ENCODE results near the gene RNF217.
"Not testable (repeated sequence)": the region's sequence is repeated elsewhere in the genome, so short reads cannot be mapped to it uniquely, and the experiment has no call there.

Gene RNF217

DNA sequence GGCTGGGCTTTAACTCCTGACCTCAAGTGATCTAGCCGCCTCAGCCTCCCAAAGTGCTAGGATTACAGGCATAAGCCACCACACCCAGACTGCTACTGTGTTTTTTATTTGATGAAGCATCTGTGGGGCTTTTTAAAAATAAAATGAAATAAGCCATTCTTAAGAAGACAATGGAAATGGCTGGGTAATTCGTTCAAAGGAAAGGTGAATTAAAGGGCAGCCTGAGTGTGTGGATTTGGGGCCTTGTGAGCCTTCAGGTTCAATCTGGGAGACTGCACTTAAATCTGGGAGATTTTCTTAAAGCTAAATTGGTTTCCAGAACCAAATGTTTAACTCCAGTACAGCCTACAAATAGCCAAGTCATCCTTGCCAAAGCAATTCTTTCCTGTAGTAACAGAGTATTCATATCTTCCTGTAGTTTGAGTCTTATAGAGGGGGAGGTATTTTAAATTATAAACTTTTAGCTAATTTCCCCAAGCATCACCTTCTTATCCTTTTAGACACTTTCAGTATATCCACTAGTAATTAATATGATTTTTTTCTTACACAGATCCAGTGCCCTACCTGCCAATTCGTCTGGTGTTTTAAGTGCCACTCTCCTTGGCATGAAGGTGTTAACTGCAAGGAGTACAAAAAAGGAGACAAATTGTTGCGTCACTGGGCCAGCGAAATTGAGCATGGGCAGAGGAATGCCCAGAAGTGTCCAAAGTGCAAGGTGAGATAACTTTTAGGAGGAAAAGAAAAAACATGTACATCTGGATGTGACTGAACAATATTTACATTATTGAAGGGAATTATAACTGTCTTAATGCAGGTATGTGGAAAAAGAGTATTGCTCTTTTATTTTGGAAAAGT, 95.4 kb downstream of the RNF217 start:
- no peak for DNase-seq (ENCODE audit: low read depth)

DNA sequence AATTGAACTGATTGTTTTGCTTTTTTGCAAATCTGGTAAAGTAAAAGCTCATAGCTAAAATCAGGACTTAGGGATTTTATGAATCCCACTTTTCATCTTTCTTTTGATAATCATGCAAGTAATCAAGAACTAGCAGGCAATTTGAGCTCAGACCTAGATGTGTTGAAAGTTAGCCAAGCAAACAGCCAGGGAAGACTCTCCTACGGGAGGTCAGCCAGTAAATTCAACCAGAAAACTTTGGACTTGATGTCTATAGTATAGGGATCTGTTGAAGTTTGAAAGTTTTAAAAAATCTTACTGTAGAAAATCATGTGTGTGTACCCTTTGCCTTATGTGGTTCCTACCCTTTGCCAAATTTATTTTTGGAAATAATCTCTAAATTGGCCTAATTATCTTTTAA, 96.3 kb downstream of the RNF217 start:
- DNase-seq (ENCODE audit: low read depth) = no peak

DNA sequence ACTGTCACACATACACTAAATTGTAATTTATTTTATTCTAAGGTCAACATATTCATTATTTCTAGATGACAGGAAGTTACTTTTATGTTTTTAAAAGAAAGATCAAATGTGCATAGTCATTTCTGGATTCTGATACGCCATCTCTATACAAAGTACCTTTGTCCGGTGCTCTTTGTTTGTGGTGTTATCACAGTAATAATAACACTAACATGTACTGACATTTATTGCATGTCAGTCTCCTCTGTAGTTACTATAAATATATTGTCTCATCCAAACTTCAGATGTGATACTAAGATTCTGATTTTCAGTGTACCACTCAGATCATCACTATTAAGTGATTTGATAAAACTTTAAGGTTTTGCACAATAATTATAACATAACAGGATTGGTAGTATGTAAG, 101.1 kb downstream of the RNF217 start:
- DNase-seq (ENCODE audit: low read depth) = no peak

- DNase-seq (ENCODE audit: low read depth) = no peak
These were observed 103.9 kb downstream of the RNF217 start for GRCh38 chr6:125066140-125066539.

GRCh38 chr6:125066964-125067363, 104.7 kb downstream of the RNF217 start:
- no peak for DNase-seq (ENCODE audit: low read depth)

GRCh38 chr6:125067552-125067951, 105.3 kb downstream of the RNF217 start:
- DNase-seq (ENCODE audit: low read depth) = no peak

DNA sequence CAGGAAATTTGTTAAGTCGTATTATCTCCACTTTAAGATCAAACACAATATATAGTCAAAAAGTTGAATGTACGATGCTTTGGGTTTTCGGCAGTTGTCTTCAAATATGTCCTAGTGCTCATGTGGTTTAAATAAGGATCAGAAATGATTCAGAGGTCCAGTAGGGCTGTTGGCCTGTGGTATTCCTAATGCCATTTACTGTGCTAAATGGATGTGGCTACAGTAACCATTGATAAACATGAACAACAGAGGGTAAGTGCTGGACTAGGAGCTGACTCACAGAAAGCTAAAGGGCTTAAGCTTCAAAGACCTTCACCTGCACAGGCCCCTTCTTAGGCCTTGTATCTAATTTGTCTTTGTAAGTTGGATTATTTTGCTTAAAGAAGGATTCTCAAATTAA, 110.8 kb downstream of the RNF217 start:
- no peak for DNase-seq (ENCODE audit: low read depth)

DNA sequence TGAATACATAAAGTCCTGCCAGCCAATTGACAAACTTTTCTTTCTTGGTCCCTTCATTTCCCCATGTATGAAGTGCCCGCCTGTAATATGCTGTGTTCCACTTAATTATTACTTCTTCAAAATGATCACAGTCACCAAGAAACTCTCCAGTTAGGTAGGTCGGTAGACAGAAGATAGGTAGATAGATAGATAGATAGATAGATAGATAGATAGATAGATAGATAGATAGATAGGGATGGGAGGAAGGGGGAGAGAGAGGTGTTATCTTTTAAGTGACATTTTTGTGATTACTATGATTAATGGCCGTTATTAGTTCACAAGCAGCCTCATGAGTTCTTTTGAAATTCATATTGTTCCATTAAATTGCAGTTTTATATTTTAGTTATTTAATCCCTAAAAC, 111.9 kb downstream of the RNF217 start:
- no peak for DNase-seq (ENCODE audit: low read depth)

GRCh38 chr6:125075073-125075472, 112.8 kb downstream of the RNF217 start:
- not testable (repeated sequence) for DNase-seq (ENCODE audit: low read depth)

GRCh38 chr6:125075741-125076481, 113.7 kb downstream of the RNF217 start:
- no peak for DNase-seq (ENCODE audit: low read depth)

DNA sequence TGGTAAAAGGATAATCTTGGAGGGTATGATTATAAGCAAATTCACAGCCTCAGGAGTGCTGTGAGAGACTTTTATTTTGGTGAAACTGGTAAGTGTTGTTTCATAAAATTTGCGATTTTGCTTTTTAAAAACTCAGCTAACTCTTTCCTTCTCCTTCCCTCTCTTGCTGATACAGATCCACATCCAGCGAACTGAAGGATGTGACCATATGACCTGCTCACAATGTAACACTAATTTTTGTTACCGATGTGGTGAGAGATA, 114.2 kb downstream of the RNF217 start:
- DNase-seq (ENCODE audit: low read depth) = no peak

DNA sequence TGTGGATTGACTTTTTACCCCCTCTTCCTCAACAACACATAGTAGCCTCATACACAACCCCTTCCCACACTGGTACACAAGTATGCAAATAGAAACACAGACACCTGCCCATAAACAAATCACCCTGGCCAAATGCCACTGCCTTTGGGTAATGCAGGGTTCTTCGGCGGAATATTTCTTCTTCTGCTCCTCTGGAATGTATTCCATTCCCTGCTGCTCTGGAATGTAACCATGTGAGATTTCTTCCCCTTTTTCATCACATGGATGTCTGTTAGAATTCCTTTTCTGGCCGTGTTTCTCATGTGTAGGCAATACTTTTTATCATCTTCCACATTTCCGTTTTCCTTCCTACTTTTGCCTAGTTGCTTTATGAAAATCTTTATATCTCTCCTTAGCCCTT, 115.2 kb downstream of the RNF217 start:
- no peak for DNase-seq (ENCODE audit: low read depth)

GRCh38 chr6:125078602-125079321, 116.5 kb downstream of the RNF217 start:
- no peak for DNase-seq (ENCODE audit: low read depth)

- DNase-seq (ENCODE audit: low read depth) = no peak
These were observed 120.9 kb downstream of the RNF217 start for GRCh38 chr6:125082908-125083683.

GRCh38 chr6:125083684-125083990, 121.4 kb downstream of the RNF217 start:
- no peak for DNase-seq (ENCODE audit: low read depth)

- no peak for DNase-seq (ENCODE audit: low read depth)
These were observed 124.5 kb downstream of the RNF217 start for GRCh38 chr6:125086716-125087115.

GRCh38 chr6:125088963-125089362, 126.7 kb downstream of the RNF217 start:
- no peak for DNase-seq (ENCODE audit: low read depth)

GRCh38 chr6:125094563-125094962, 132.3 kb downstream of the RNF217 start:
- DNase-seq (ENCODE audit: low read depth) = no peak

DNA sequence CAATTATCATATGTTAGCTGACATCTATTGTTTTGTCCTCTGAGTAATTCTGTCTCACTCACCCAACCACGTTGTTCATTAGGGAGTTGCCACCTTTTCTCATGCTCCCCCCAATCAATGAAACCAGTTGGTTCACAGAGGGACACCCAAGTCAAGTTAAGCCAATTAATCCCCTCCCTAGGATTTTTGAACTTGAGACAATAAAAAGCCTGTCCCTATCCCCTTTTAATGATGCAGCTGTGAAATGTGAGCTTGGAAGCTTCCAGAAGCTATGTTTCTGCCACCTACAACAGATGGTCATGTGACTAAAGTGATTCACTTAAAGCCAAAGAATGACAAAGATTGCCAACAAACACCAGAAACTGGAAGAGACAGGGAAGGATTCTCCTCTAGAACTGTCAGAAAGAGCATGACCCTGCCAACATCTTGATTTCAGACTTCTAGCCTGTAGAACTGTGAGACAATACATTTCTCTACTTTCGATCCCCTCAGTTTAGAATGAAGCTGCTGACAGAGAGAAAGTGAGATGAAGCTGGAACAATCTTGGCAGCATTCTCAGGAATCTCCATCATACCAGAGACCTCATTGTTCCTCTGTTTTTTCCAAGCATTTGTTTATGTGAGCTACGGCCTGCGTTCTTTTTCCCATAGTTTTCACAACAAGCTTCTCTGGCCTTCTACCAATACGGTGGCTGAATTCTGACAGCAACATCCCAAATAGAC, 133.5 kb downstream of the RNF217 start:
- DNase-seq (ENCODE audit: low read depth) = no peak

DNA sequence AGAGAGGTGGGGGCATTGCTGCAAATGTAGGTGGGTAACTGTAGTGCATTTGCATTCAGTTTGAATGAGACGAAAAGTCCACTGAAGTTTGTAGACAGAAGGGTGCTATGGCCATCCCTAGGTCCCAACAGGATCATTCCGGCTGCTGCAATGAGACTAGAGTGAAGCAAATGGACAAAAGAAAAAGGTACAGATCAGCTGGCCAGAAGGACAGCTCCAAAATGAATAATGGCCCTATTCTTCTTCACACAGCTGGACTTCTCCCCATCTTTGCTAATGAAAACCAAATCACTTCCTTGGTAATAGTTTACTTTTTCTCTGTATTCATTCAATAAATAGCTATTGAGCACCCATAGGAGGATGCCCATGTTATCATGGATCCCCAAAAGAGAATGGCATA, 134.9 kb downstream of the RNF217 start:
- no peak for DNase-seq (ENCODE audit: low read depth)

DNA sequence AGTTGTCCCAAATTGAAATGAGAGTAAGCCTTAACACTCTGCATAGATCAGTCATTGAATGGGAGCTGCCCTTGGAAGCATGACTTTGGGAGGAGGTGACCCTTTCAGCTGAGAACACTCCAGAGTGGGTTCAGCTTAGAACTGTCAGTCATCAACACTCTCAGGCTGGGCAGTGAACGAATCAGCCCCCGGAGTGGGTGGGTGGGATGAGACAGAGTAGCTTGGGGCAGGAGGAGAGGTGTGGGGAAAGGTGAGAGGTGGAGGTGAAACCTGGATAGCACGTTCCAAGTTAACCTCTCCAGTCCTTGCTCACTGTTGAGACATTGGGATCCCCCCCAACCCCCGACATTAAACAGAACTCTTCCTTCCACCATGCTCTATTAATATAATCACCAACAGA, 136.0 kb downstream of the RNF217 start:
- no peak for DNase-seq (ENCODE audit: low read depth)

Measured in stimulated activated CD8-positive, alpha-beta memory T cell treated with anti-CD3 and anti-CD28 coated beads, Interleukin-15, amount 100 ng/mL, for 1 hour (primary cell).